ENCODE measurements around the gene GPS2.

Gene GPS2

DNA sequence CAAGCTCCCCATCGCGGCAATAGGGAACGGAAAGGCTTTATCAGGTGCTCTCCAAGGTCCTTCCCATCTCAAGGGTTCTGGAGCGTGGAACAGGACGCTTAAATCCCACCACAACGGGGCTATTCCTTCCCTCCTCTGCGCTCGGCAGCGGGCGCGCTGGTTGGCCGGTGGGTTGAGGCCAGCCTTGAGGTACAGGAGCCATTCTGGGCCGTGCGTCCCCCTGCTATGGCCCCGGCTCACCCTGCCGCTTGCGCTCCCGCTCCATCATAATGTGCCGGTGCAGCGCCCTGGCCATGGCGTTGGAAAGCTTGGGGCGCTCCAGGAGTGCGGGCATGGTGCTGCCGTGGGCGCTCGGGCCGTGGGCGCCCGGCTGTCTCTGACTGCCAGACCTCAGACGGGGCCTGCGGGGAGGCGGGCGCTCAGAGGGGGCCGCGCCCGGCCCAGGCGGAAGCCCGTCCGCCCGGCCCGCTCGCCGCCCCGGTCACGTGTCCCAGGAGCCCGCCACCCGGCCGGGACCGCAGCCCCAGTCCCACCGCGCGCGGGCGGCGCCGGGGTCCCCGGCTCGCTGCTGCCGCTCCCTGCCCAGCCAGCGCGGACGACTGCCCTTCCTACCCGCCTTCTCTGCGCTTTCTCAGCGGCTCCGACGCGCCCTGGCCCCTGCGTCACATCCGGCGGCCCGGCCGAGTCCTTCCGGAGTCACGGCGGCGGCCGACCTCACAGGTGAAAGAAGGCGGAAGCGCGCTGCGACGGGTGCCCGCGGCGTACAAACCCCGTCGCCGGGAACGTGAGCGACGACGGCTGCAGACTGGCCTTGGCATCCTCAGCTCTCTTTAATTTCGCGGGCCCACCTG lies at the start of gene GPS2:
GPS2 (minus strand) TSS at position 642 of the 851 bp plus-strand sequence; CDS start at position 334, 308 bp downstream.
- no peak for DNase-seq (ENCODE audit: low read depth)
- no peak for TF ChIP-seq CTCF (IDR thresholded peaks at IDR 0.05; ENCODE audit: low read depth, low read length, missing control alignments)
- in situ Hi-C loops (cut with HindIII; ENCODE audit: low sequenced_read_pairs) = no loop called here
- peak within 1 kb of the TSS; percentile 87 for H3K4me3 ChIP-seq (ENCODE audit: low read depth, low read length)

DNA sequence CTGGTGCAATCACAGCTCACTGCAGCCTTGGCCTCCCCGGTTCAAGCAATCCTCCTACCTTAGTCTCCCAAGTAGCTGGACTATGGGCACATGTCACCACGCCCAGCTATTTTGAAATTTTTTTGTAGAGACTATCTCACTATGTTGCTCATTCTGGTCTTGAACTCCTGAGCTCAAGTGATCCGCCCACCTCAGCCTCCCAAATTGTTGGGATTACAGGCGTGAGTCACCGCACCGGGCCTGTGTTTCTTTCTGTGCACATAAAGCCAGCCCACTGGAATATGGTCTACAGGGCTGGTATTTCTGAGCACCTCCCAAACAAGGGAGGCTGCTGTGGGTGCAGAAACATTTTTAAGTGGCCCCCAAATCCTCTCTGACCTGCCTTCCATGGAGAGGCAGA lies 48.2 kb upstream of the GPS2 start:
- no peak for TF ChIP-seq CTCF (IDR thresholded peaks at IDR 0.05; ENCODE audit: low read depth, low read length, missing control alignments)
- no peak for DNase-seq (ENCODE audit: low read depth)
- in situ Hi-C loops (cut with HindIII; ENCODE audit: low sequenced_read_pairs) = no loop called here
- H3K4me3 ChIP-seq (ENCODE audit: low read depth, low read length) = no peak overlapping the region

GRCh38 chr17:7361906-7362305 lies 46.7 kb upstream of the GPS2 start:
- no peak overlapping the region for H3K4me3 ChIP-seq (ENCODE audit: low read depth, low read length)
- in situ Hi-C loops (cut with HindIII; ENCODE audit: low sequenced_read_pairs) = no loop called here
- TF ChIP-seq CTCF (IDR thresholded peaks at IDR 0.05; ENCODE audit: low read depth, low read length, missing control alignments) = no peak
- DNase-seq (ENCODE audit: low read depth) = no peak

- no peak overlapping the region for H3K4me3 ChIP-seq (ENCODE audit: low read depth, low read length)
- in situ Hi-C loops (cut with HindIII; ENCODE audit: low sequenced_read_pairs) = no loop called here
- DNase-seq (ENCODE audit: low read depth) = no peak
- TF ChIP-seq CTCF (IDR thresholded peaks at IDR 0.05; ENCODE audit: low read depth, low read length, missing control alignments) = no peak
Measured at GRCh38 chr17:7357381-7357780, 42.2 kb upstream of the GPS2 start.

DNA sequence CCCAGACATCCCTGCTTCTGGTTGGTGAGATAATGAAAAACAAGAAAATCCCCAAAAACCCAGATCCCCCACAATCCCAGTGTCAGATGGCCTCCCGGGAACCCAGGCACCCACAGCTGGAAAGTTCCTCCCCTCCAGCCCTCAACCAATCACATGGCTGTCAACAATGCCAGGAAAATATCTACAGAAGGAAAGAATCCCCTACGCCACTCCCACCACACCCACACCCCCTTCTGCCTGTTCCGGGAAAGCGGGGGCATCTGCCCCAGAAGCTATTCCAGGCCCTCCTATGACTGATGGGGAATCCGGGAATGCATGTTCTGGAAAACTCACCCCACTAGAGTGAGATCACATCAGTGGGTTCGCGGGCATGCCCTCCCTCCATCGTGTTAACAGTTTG lies 41.6 kb upstream of the GPS2 start:
- no peak overlapping the region for H3K4me3 ChIP-seq (ENCODE audit: low read depth, low read length)
- no peak for DNase-seq (ENCODE audit: low read depth)
- in situ Hi-C loops (cut with HindIII; ENCODE audit: low sequenced_read_pairs) = no loop called here
- no peak for TF ChIP-seq CTCF (IDR thresholded peaks at IDR 0.05; ENCODE audit: low read depth, low read length, missing control alignments)

DNA sequence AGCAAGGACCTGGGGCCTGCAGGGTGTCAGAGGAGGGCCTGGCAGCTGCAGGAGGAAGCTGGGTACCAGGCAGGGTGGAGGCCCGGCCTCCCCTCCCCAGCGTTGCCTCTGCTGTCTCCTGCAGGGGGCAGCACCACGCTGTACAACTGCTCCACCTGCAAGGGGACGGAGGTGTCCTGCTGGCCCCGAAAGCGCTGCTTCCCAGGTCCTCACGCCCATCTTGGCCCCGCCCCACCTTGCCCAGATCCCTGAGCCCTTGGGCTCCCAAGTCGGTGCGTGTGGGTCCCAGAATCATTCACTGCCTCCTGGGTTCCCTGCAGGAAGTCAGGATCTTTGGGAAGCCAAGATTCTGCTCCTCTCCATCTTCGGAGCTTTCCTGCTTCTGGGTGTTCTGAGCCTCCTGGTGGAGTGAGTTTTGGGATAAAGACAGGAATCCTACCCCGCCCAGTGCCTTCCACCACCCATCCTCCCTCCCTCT lies 41.0 kb upstream of the GPS2 start:
- in situ Hi-C loops (cut with HindIII; ENCODE audit: low sequenced_read_pairs) = no loop called here
- peak; percentile 81 for TF ChIP-seq CTCF (IDR thresholded peaks at IDR 0.05; ENCODE audit: low read depth, low read length, missing control alignments)
- DNase-seq (ENCODE audit: low read depth) = no peak
- H3K4me3 ChIP-seq (ENCODE audit: low read depth, low read length) = no peak overlapping the region
